K562 (cell line): ENCODE measurements around the gene ITGB5. TPM values are rescaled to one million over a fixed set of nuclear protein-coding genes. Genes with fewer than 3 reads are reported as not detected.

Experiments used
- ATAC-seq: fragments of 200-7000 bp; cut with Tn5 transposase; 3 replicates; pipeline ENCODE4 v1.9.1; 2020; ENCODE audit warnings: moderate library complexity
- BruUV-seq: library from RNA; stranded (reverse); fragments of 400-500 nt; replicated peaks from 2 replicates; lab custom pipeline; 2021; lab: Mats Ljungman, UMichigan
- CTCF ChIA-PET: fragments of 300-600 bp; formaldehyde crosslinking; extraction: SDS; loops from one replicate; lab custom pipeline; 2021; ENCODE audit warnings: low intra/inter-chr PET ratio; lab: Yijun Ruan, JAX
- POLR2A ChIA-PET: fragments of 300-600, 350-650 bp; sonication (Branson Sonifier 250); formaldehyde crosslinking; extraction: SDS; loops from one replicate; lab custom pipeline; 2021; ENCODE audit warnings: antibody characterized with exemption, inconsistent platforms; lab: Yijun Ruan, JAX
- DNase-seq, 4 experiments: peaks; one replicate each; pipeline versions ENCODE4 v3.0.0 to v3.0.0-alpha.2; 2011 to 2018; ENCODE audit warnings: low spot score in 3 of 4, mixed read lengths in 3 of 4; ENCODE audit errors: extremely low read depth in 1 of 4
- FAIRE-seq: peaks from 2 replicates; lab custom pipeline; 2011; peaks lifted over from hg19 to GRCh38; lab: Jason Lieb, UNC
- H2AFZ ChIP-seq: 2 replicates; pipeline ENCODE4 v1.6.0; 2011; ENCODE audit warnings: low read depth, low read length, control low read depth, inconsistent platforms
- H3K27ac ChIP-seq: fragments of 200-600 bp; 3 replicates; pipeline ENCODE4 v1.8.0; 2011; ENCODE audit warnings: low read depth, mild to moderate bottlenecking, control low read depth, inconsistent platforms, low read length, moderate library complexity, mixed read lengths; ENCODE audit errors: extremely low read depth
- H3K27me3 ChIP-seq, 2 experiments: fragments of 300-600 bp in 1 of 2; 2 replicates in 1 of 2; 3 replicates in 1 of 2; pipeline versions ENCODE4 v1.6.0 to v1.8.0; 2011; ENCODE audit warnings: inconsistent platforms in 2 of 2, low read length in 2 of 2, mild to moderate bottlenecking in 1 of 2, mixed read lengths in 1 of 2, moderate library complexity in 1 of 2; ENCODE audit not compliant: control insufficient read depth in 2 of 2, insufficient read depth in 2 of 2
- H3K36me3 ChIP-seq: fragments of 300-600 bp; 3 replicates; pipeline ENCODE4 v1.8.0; 2011; ENCODE audit warnings: mild to moderate bottlenecking, low read length, inconsistent platforms; ENCODE audit not compliant: control insufficient read depth, insufficient read depth
- H3K4me1 ChIP-seq, 2 experiments: fragments of 200-600 bp in 1 of 2; replicated peaks in 1 of 2; 2 replicates in 1 of 2; 3 replicates in 1 of 2; pipeline versions ENCODE4 v1.5.1 to v1.8.0; 2011; ENCODE audit warnings: inconsistent platforms in 2 of 2, low read length in 2 of 2, mild to moderate bottlenecking in 1 of 2, mixed read lengths in 1 of 2, moderate library complexity in 1 of 2; ENCODE audit not compliant: control insufficient read depth in 2 of 2, insufficient read depth in 2 of 2
- H3K4me2 ChIP-seq: 2 replicates; pipeline ENCODE4 v1.6.1; 2011; ENCODE audit warnings: low read length, control low read depth, inconsistent platforms, mixed read lengths; ENCODE audit not compliant: insufficient read depth
- H3K4me3 ChIP-seq: fragments of 200-600 bp; sonication (generic), shearing (Covaris generic); 2 replicates; pipeline ENCODE4 v1.5.1; 2016; ENCODE audit warnings: control low read depth, inconsistent platforms
- H3K79me2 ChIP-seq: fragments of 200-600 bp; 3 replicates; pipeline ENCODE4 v1.8.0; 2011; ENCODE audit warnings: low read length, inconsistent platforms; ENCODE audit not compliant: control insufficient read depth, insufficient read depth
- H3K9ac ChIP-seq, 2 experiments: 2 replicates each; pipeline versions ENCODE4 v1.6.0 to v1.6.1; 2011; ENCODE audit warnings: low read depth in 2 of 2, low read length in 2 of 2, control low read depth in 1 of 2, inconsistent platforms in 1 of 2, mild to moderate bottlenecking in 1 of 2, mixed read lengths in 1 of 2; ENCODE audit not compliant: insufficient read depth in 1 of 2
- H3K9me1 ChIP-seq: one replicate; pipeline ENCODE4 v1.6.0; 2011; ENCODE audit warnings: inconsistent platforms, mild to moderate bottlenecking, low read length, moderate library complexity; ENCODE audit not compliant: control insufficient read depth, insufficient read depth
- H3K9me3 ChIP-seq: replicated peaks from 2 replicates; pipeline ENCODE4 v1.5.1; 2011; ENCODE audit warnings: low read depth, low read length, inconsistent platforms; ENCODE audit not compliant: control insufficient read depth, insufficient read depth
- H4K20me1 ChIP-seq: replicated peaks from 2 replicates; pipeline ENCODE4 v1.6.1; 2011; ENCODE audit warnings: low read length, inconsistent platforms, mixed read lengths; ENCODE audit not compliant: control insufficient read depth, insufficient read depth
- FOXJ3 ChIP-seq: sonication (generic); formaldehyde crosslinking; IDR thresholded peaks from 2 replicates; pipeline ENCODE4 v1.4.0; 2020; ENCODE audit warnings: mild to moderate bottlenecking, missing genetic modification reagents
- KLF6 ChIP-seq: fragments of 250-450 bp; sonication (Bioruptor Pico); IDR thresholded peaks from 2 replicates; pipeline ENCODE4 v1.4.0; 2020; ENCODE audit warnings: mild to moderate bottlenecking, moderate library complexity, borderline replicate concordance
- SAFB2 ChIP-seq: fragments of 200-400 bp; formaldehyde crosslinking; IDR thresholded peaks from 2 replicates; pipeline ENCODE4 v1.6.1; 2018; ENCODE audit warnings: borderline replicate concordance, low read length, low read depth, moderate library complexity; ENCODE audit not compliant: severe bottlenecking
- STAT5A ChIP-seq: IDR thresholded peaks from 2 replicates; pipeline ENCODE4 v1.6.1; 2012; ENCODE audit warnings: low read length, inconsistent platforms, borderline replicate concordance
- ZNF79 ChIP-seq: fragments of 250-450 bp; sonication (Bioruptor Pico); IDR thresholded peaks from 2 replicates; pipeline ENCODE4 v1.4.0; 2020; ENCODE audit warnings: low read depth, mild to moderate bottlenecking, moderate library complexity
- WGBS: fragments of 100-300 bp; shearing (Covaris generic); methylation state at CpG from one replicate; pipeline ENCODE4 v1.1.6; 2016; ENCODE audit warnings: low coverage, mixed read lengths; ENCODE audit not compliant: insufficient coverage; ENCODE audit errors: missing lambda C conversion rate; 5-methylcytosine and 5-hydroxymethylcytosine counted together
- in situ Hi-C: fragments of 300-500 bp; cut with MboI; formaldehyde crosslinking; loops from 4 replicates; pipeline ENCODE4 v1.15.0; 2018; ENCODE audit warnings: inconsistent platforms, mixed read lengths
- intact Hi-C: fragments of 100-400 bp; cut with micrococcal nuclease; formaldehyde crosslinking; loops from 2 replicates; pipeline ENCODE4 v1.14.2; 2022
- polyA plus RNA-seq, 8 experiments: library from polyadenylated mRNA; depleted of rRNA in 4 of 8; stranded (reverse) in 5 of 8; unstranded in 3 of 8; fragments of >200 nt; fragmentation: Nextera tagmentation in 2 of 8; fragmentation: Illumina TruSeq in 1 of 8; extraction: Ambion mirVana in 2 of 8; extraction: Trizol in 1 of 8; gene quantifications; 2 replicates each; pipeline versions ENCODE4 v1.2.1 to v1.2.3, GENCODE V29; 2011 to 2014; ENCODE audit warnings: inconsistent platforms in 1 of 8, missing spikeins in 1 of 8
- total RNA-seq, 7 experiments: library from RNA; depleted of rRNA in 6 of 7; stranded (reverse); fragments of >200 nt in 6 of 7; fragmentation: Illumina TruSeq in 2 of 7; extraction: Trizol in 2 of 7; gene quantifications; 2 replicates each; pipeline versions ENCODE4 v1.2.1 to v1.2.3, GENCODE V29; 2011 to 2021; ENCODE audit warnings: low replicate concordance in 1 of 7
- TF ChIP-seq, protein P1 (sequence below): fragments of 250-450 bp; sonication (Bioruptor Pico); IDR thresholded peaks from 2 replicates; pipeline ENCODE4 v1.9.0; 2021; ENCODE audit warnings: mild to moderate bottlenecking, inconsistent platforms
- TF ChIP-seq, protein P2 (sequence below): fragments of 250-450 bp; sonication (Bioruptor Pico); IDR thresholded peaks from 2 replicates; pipeline ENCODE4 v1.5.0; 2020; ENCODE audit warnings: mild to moderate bottlenecking
- TF ChIP-seq, protein P3 (sequence below): IDR thresholded peaks from 2 replicates; pipeline ENCODE4 v1.6.1; 2011; ENCODE audit warnings: borderline replicate concordance, low read depth, mild to moderate bottlenecking, moderate library complexity, low read length; ENCODE audit not compliant: insufficient read depth, poor library complexity, severe bottlenecking

ITGB5 gene
- total and polyA plus RNA-seq, 9 of the 15 experiments (the other 6 are each of a cell fraction or from before 2014, with no cell fraction given): 1.7 to 46.8 (median 9.9) TPM

DNA sequence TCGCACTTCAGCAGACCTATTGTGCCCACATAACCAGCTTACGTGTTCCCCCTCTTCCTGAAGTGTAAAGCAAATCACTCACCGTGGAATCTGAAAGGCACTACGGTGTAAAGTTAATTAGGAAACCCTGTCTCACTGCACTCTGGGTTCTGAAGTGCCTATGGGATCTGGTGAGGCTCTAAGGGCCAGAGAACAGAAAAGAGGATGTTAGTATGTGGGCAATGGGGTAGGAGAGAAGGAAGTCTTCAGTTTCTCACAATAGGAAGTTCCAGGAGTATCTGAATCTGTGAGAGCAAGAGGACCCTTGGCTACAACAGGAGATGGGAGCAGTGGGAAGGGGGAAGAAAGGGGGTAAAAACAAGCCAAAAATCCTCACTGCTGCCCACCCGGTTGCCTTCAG lies 71.4 kb downstream of the ITGB5 start:
- DNase-seq: no peak
- TF ChIP-seq FOXJ3 (CRISPR knock-in tag) (no peak), ZNF79 (CRISPR knock-in tag) (no peak), KLF6 (CRISPR knock-in tag) (no peak), SAFB2 (no peak), STAT5A (no peak)
- TF ChIP-seq, protein P1, sequence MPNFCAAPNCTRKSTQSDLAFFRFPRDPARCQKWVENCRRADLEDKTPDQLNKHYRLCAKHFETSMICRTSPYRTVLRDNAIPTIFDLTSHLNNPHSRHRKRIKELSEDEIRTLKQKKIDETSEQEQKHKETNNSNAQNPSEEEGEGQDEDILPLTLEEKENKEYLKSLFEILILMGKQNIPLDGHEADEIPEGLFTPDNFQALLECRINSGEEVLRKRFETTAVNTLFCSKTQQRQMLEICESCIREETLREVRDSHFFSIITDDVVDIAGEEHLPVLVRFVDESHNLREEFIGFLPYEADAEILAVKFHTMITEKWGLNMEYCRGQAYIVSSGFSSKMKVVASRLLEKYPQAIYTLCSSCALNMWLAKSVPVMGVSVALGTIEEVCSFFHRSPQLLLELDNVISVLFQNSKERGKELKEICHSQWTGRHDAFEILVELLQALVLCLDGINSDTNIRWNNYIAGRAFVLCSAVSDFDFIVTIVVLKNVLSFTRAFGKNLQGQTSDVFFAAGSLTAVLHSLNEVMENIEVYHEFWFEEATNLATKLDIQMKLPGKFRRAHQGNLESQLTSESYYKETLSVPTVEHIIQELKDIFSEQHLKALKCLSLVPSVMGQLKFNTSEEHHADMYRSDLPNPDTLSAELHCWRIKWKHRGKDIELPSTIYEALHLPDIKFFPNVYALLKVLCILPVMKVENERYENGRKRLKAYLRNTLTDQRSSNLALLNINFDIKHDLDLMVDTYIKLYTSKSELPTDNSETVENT (CRISPR knock-in tag): no peak
- TF ChIP-seq, protein P2, sequence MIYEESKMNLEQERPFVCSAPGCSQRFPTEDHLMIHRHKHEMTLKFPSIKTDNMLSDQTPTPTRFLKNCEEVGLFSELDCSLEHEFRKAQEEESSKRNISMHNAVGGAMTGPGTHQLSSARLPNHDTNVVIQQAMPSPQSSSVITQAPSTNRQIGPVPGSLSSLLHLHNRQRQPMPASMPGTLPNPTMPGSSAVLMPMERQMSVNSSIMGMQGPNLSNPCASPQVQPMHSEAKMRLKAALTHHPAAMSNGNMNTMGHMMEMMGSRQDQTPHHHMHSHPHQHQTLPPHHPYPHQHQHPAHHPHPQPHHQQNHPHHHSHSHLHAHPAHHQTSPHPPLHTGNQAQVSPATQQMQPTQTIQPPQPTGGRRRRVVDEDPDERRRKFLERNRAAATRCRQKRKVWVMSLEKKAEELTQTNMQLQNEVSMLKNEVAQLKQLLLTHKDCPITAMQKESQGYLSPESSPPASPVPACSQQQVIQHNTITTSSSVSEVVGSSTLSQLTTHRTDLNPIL (CRISPR knock-in tag): no peak
- TF ChIP-seq, protein P3, sequence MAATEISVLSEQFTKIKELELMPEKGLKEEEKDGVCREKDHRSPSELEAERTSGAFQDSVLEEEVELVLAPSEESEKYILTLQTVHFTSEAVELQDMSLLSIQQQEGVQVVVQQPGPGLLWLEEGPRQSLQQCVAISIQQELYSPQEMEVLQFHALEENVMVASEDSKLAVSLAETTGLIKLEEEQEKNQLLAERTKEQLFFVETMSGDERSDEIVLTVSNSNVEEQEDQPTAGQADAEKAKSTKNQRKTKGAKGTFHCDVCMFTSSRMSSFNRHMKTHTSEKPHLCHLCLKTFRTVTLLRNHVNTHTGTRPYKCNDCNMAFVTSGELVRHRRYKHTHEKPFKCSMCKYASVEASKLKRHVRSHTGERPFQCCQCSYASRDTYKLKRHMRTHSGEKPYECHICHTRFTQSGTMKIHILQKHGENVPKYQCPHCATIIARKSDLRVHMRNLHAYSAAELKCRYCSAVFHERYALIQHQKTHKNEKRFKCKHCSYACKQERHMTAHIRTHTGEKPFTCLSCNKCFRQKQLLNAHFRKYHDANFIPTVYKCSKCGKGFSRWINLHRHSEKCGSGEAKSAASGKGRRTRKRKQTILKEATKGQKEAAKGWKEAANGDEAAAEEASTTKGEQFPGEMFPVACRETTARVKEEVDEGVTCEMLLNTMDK: no peak
- H3K4me2 ChIP-seq: no peak overlapping the region
- H3K9ac ChIP-seq: no peak overlapping the region
- no peak overlapping the region for H2AFZ ChIP-seq
- H3K79me2 ChIP-seq: no peaks in the 10 kb centered on the region
- ATAC-seq: no peak
- H3K4me3 ChIP-seq: no peak overlapping the region
- ChIA-PET CTCF (no interaction called here), POLR2A (interaction anchor here (1.1 kb wide), 1 partner anchor 76 kb away, joined by 3 read pairs; no protein-coding TSS in a partner anchor)
- intact Hi-C loops (no loop called here), in situ Hi-C loops (no loop called here)
- H3K4me1 ChIP-seq: peaks cover 11 to 20% of the 10 kb centered on the region in 2 experiments; a peak in 4 of 5 replicates
- H3K9me3 ChIP-seq: no peaks in the 10 kb centered on the region
- BruUV-seq: no TSS peak
- no peaks in the 10 kb centered on the region for H3K27me3 ChIP-seq
- no peaks in the 10 kb centered on the region for H3K9me1 ChIP-seq
- FAIRE-seq: no peak
- no peaks in the 10 kb centered on the region for H4K20me1 ChIP-seq
- 70% methylated on average over 4 of the region's 5 CpGs for WGBS
- no peak overlapping the region for H3K27ac ChIP-seq
- H3K36me3 ChIP-seq: no peaks in the 10 kb centered on the region
